Breast epithelium (tissue), 4 donors: ENCODE measurements around the gene COG2. TPM values are rescaled to one million over a fixed set of nuclear protein-coding genes. Genes with fewer than 3 reads are reported as not detected.

Experiments
- DNase-seq, 2 donors: peaks; one replicate each; pipeline ENCODE4 v3.0.0-alpha.2; 2019; ENCODE audit warnings: low spot score in 2 of 2
- H3K27ac ChIP-seq, 2 donors: fragments of 200-600 bp; sonication (generic) in 1 of 2; one replicate each; pipeline ENCODE4 v1.5.1; 2016 to 2019; ENCODE audit warnings: mild to moderate bottlenecking in 1 of 2
- H3K27me3 ChIP-seq, 2 donors: fragments of 200-600 bp; sonication (generic) in 1 of 2; one replicate each; pipeline versions ENCODE4 v1.5.1 to v1.6.0; 2017 to 2019; ENCODE audit warnings: control low read depth in 1 of 2, mild to moderate bottlenecking in 1 of 2
- H3K36me3 ChIP-seq: fragments of 200-600 bp; one replicate; pipeline ENCODE4 v1.5.1; 2019
- H3K4me1 ChIP-seq, 2 donors: fragments of 200-600 bp; sonication (generic); one replicate each; pipeline ENCODE4 v1.5.1; 2016 to 2019; ENCODE audit warnings: control low read depth in 1 of 2
- H3K4me3 ChIP-seq, 3 donors: fragments of 200-600 bp; sonication (generic); 1 replicate in 2 of 3; 2 replicates in 1 of 3; pipeline ENCODE4 v1.5.1; 2016 to 2019; ENCODE audit warnings: mild to moderate bottlenecking in 3 of 3, moderate library complexity in 2 of 3
- H3K9me3 ChIP-seq, 2 donors: fragments of 200-600 bp; sonication (generic) in 1 of 2; one replicate each; pipeline ENCODE4 v1.5.1; 2016 to 2019; ENCODE audit warnings: control low read depth in 1 of 2
- CTCF ChIP-seq, 3 donors: fragments of 450-650 bp; IDR thresholded peaks; one replicate each; pipeline ENCODE4 v1.5.1; 2016 to 2017; ENCODE audit warnings: antibody characterized with exemption in 3 of 3, mild to moderate bottlenecking in 3 of 3, moderate library complexity in 3 of 3
- POLR2A ChIP-seq: fragments of 450-650 bp; IDR thresholded peaks from one replicate; pipeline ENCODE4 v1.6.1; 2016; ENCODE audit warnings: antibody characterized with exemption, mild to moderate bottlenecking, moderate library complexity
- POLR2AphosphoS5 ChIP-seq, 3 donors: sonication (generic); formaldehyde crosslinking; IDR thresholded peaks; one replicate each; pipeline ENCODE4 v1.6.1; 2017; ENCODE audit warnings: antibody characterized with exemption in 3 of 3
- intact Hi-C: fragments of 100-400 bp; cut with DNase I; formaldehyde crosslinking; loops from one replicate; pipeline ENCODE4 v1.15.1; 2023; ENCODE audit warnings: low total_unique reads
- total RNA-seq, 3 donors: library from RNA; depleted of rRNA; stranded (reverse); fragments of >200 nt; gene quantifications; one replicate each; pipeline ENCODE4 v1.1.0, GENCODE V29; 2016

Gene COG2
- total RNA-seq, 3 donors from 2014 or later = 22.9 to 44.3 (median 33.4) TPM

- Histone ChIP-seq H3K4me1 (no peaks in the 10 kb centered on the region), H3K27ac (no peak overlapping the region), H3K4me3 (no peak overlapping the region), H3K9me3 (no peaks in the 10 kb centered on the region), H3K27me3 (no peaks in the 10 kb centered on the region), H3K36me3 (no peaks in the 10 kb centered on the region)
- DNase-seq = no peak
- TF ChIP-seq POLR2AphosphoS5 (IDR thresholded peaks at IDR 0.05) = no peak
- TF ChIP-seq POLR2A = no peak
- no peak for TF ChIP-seq CTCF (IDR thresholded peaks at IDR 0.05)
- intact Hi-C loops = no loop called here
These were observed 57.9 kb downstream of the COG2 start for GRCh38 chr1:230700132-230700531.

GRCh38 chr1:230701434-230701833, 59.2 kb downstream of the COG2 start:
- H3K27me3 ChIP-seq = no peaks in the 10 kb centered on the region
- H3K4me3 ChIP-seq = no peak overlapping the region
- no peak for DNase-seq
- H3K36me3 ChIP-seq = no peaks in the 10 kb centered on the region
- no peaks in the 10 kb centered on the region for H3K9me3 ChIP-seq
- TF ChIP-seq CTCF (IDR thresholded peaks at IDR 0.05) = no peak
- TF ChIP-seq POLR2A = no peak
- TF ChIP-seq POLR2AphosphoS5 (IDR thresholded peaks at IDR 0.05) = no peak
- no peak overlapping the region for H3K27ac ChIP-seq
- intact Hi-C loops = no loop called here
- H3K4me1 ChIP-seq = no peaks in the 10 kb centered on the region

GRCh38 chr1:230701895-230702768, 59.9 kb downstream of the COG2 start:
- no peak for TF ChIP-seq POLR2AphosphoS5 (IDR thresholded peaks at IDR 0.05)
- Histone ChIP-seq H3K36me3 (no peaks in the 10 kb centered on the region), H3K9me3 (no peaks in the 10 kb centered on the region), H3K27ac (no peak overlapping the region), H3K27me3 (no peaks in the 10 kb centered on the region), H3K4me1 (no peaks in the 10 kb centered on the region), H3K4me3 (no peak overlapping the region)
- no peak for DNase-seq
- intact Hi-C loops = no loop called here

- no peak for TF ChIP-seq POLR2A
- TF ChIP-seq CTCF (IDR thresholded peaks at IDR 0.05) = no peak
- TF ChIP-seq POLR2AphosphoS5 (IDR thresholded peaks at IDR 0.05) = no peak
- H3K27me3 ChIP-seq = no peaks in the 10 kb centered on the region
- no peaks in the 10 kb centered on the region for H3K4me1 ChIP-seq
- H3K36me3 ChIP-seq = no peaks in the 10 kb centered on the region
- no peak for DNase-seq
- H3K9me3 ChIP-seq = no peaks in the 10 kb centered on the region
- H3K4me3 ChIP-seq = no peak overlapping the region
- intact Hi-C loops = no loop called here
- no peak overlapping the region for H3K27ac ChIP-seq
These were observed 60.8 kb downstream of the COG2 start for GRCh38 chr1:230702934-230703678.

DNA sequence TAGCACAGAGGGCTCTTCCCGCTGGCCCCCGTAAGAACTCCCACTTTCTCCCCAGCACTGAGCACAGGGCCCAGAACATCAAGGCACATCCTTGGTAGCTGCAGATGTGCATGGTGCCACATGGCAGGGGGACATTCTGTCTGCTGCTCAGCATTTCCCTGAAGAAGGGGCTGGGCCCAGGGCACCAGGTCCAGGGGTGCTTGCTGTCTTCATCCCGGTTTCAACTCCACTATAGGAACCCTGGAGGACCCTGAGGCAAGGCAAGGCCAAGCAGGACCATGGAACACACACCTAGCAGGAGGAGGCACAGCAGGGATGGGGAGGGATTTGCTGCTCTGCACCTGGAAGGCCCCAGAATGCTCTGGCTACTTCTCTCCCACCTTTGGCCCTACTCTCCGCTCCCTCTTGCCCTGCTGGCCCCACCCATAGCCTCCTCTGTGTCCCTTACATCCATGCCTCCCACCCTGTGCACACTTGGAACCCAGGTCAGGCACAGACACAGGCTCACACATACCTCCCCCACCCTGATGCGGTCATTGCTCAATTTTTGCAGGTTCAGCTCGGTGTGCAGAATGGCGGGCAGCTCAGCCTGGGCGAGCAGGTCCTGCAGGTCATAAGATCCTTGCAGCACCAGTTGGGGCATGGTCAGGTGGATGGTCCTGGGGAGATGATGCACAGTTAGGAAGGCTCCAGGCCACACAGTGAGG, 61.6 kb downstream of the COG2 start:
- DNase-seq = no peak
- intact Hi-C loops = no loop called here
- H3K4me1 ChIP-seq = no peaks in the 10 kb centered on the region
- no peak overlapping the region for H3K4me3 ChIP-seq
- no peaks in the 10 kb centered on the region for H3K9me3 ChIP-seq
- no peak overlapping the region for H3K27ac ChIP-seq
- H3K36me3 ChIP-seq = no peaks in the 10 kb centered on the region
- TF ChIP-seq CTCF (IDR thresholded peaks at IDR 0.05) (no peak), POLR2AphosphoS5 (IDR thresholded peaks at IDR 0.05) (no peak), POLR2A (no peak)
- no peaks in the 10 kb centered on the region for H3K27me3 ChIP-seq
